SH-SY5Y (cell line): ENCODE results near the gene NR1H3.

Experiments
- GATA2 ChIP-seq: IDR thresholded peaks from 2 replicates; pipeline ENCODE4 v1.6.1; 2011; ENCODE audit warnings: mild to moderate bottlenecking, low read depth, low read length
- GATA3 ChIP-seq: IDR thresholded peaks from 2 replicates; pipeline ENCODE4 v1.6.1; 2011; ENCODE audit warnings: low read depth, mild to moderate bottlenecking, low read length, moderate library complexity

GRCh38 chr11:47215366-47215910 lies 42.4 kb upstream of the NR1H3 start:
- TF ChIP-seq GATA3: no peak
- TF ChIP-seq GATA2: no peak
